Panc1 (cell line): ENCODE data around the gene ATP4A. TPM values are rescaled to one million over a fixed set of nuclear protein-coding genes. Genes with fewer than 3 reads are reported as not detected.

ENCODE experiments used
- ATAC-seq: fragments of 200-7000 bp; cut with Tn5 transposase; 2 replicates; pipeline ENCODE4 v1.9.1; 2020; ENCODE audit warnings: mild to moderate bottlenecking, moderate library complexity
- BruUV-seq: library from RNA; stranded (reverse); fragments of 400-500 nt; replicated peaks from 2 replicates; lab custom pipeline; 2021; lab: Mats Ljungman, UMichigan
- CTCF ChIA-PET: fragments of 300-600 bp; sonication (Branson Sonifier 250); formaldehyde crosslinking; loops from one replicate; lab custom pipeline; 2022; ENCODE audit warnings: antibody characterized with exemption; lab: Charles Lee
- POLR2A ChIA-PET: fragments of 300-600 bp; sonication (Branson Sonifier 250); formaldehyde crosslinking; loops from one replicate; lab custom pipeline; 2022; ENCODE audit warnings: antibody characterized with exemption; lab: Charles Lee
- DNase-seq: peaks from one replicate; pipeline ENCODE4 v3.0.0-alpha.2; 2010; ENCODE audit warnings: low read depth, low spot score
- H3K27ac ChIP-seq: 2 replicates; pipeline ENCODE4 v1.5.1; 2011; ENCODE audit warnings: mild to moderate bottlenecking, low read length, inconsistent platforms
- H3K27me3 ChIP-seq: fragments of 200-500 bp; sonication (Bioruptor generic); 2 replicates; pipeline ENCODE4 v1.6.0; 2014; ENCODE audit warnings: low read length, inconsistent platforms; ENCODE audit not compliant: control insufficient read depth, insufficient read depth
- H3K36me3 ChIP-seq: fragments of 200-500 bp; sonication (Bioruptor generic); 2 replicates; pipeline ENCODE4 v1.5.1; 2014; ENCODE audit warnings: inconsistent platforms, mild to moderate bottlenecking, low read length, moderate library complexity; ENCODE audit not compliant: control insufficient read depth, insufficient read depth
- H3K4me1 ChIP-seq: 2 replicates; pipeline ENCODE4 v1.5.1; 2011; ENCODE audit warnings: inconsistent platforms, mild to moderate bottlenecking, low read length, moderate library complexity; ENCODE audit not compliant: control insufficient read depth, insufficient read depth
- H3K4me3 ChIP-seq, 2 experiments: 2 replicates each; pipeline ENCODE4 v1.5.1; 2011 to 2012; ENCODE audit warnings: low read depth in 2 of 2, low read length in 2 of 2, mild to moderate bottlenecking in 2 of 2, inconsistent platforms in 1 of 2, moderate library complexity in 1 of 2
- H3K9me3 ChIP-seq: fragments of 200-500 bp; sonication (Bioruptor generic); 2 replicates; pipeline ENCODE4 v1.5.1; 2014; ENCODE audit warnings: low read depth, mild to moderate bottlenecking, inconsistent platforms, low read length, moderate library complexity; ENCODE audit not compliant: control insufficient read depth, insufficient read depth
- POLR2AphosphoS5 ChIP-seq: IDR thresholded peaks from 2 replicates; pipeline ENCODE4 v1.6.1; 2012; ENCODE audit warnings: mild to moderate bottlenecking, low read depth, low read length, moderate library complexity
- SIN3A ChIP-seq: IDR thresholded peaks from 2 replicates; pipeline ENCODE4 v1.6.1; 2012; ENCODE audit warnings: low read depth, mild to moderate bottlenecking, low read length, moderate library complexity, borderline replicate concordance; ENCODE audit not compliant: insufficient read depth
- TCF7L2 ChIP-seq: IDR thresholded peaks from 2 replicates; pipeline ENCODE4 v1.6.1; 2011; ENCODE audit warnings: mild to moderate bottlenecking, low read depth, low read length, inconsistent platforms
- in situ Hi-C: cut with HindIII; loops from 2 replicates; pipeline ENCODE4 v1.10.0; 2016; ENCODE audit warnings: low sequenced_read_pairs, low pct_unique_long_range_greater_than_20kb
- intact Hi-C: fragments of 100-400 bp; cut with micrococcal nuclease; formaldehyde crosslinking; loops from one replicate; pipeline ENCODE4 v1.10.0; 2022; ENCODE audit not compliant: unreplicated experiment
- total RNA-seq: library from RNA; stranded (reverse); gene quantifications from one replicate; pipeline ENCODE4 v1.2.1, GENCODE V29; 2021; ENCODE audit not compliant: unreplicated experiment
- TF ChIP-seq, protein P1 (sequence below): fragments of 450-650 bp; IDR thresholded peaks from 2 replicates; pipeline ENCODE4 v1.5.1; 2017; ENCODE audit warnings: mild to moderate bottlenecking
- TF ChIP-seq, protein P2 (sequence below), 2 experiments: IDR thresholded peaks; 2 replicates each; pipeline ENCODE4 v1.6.1; 2011 to 2012; ENCODE audit warnings: low read depth in 2 of 2, control low read depth in 1 of 2, low read length in 1 of 2, mild to moderate bottlenecking in 1 of 2, moderate library complexity in 1 of 2; ENCODE audit not compliant: insufficient read depth in 1 of 2

The ATP4A gene
- total RNA-seq, 1 experiment from 2014 or later, result not detected

DNA sequence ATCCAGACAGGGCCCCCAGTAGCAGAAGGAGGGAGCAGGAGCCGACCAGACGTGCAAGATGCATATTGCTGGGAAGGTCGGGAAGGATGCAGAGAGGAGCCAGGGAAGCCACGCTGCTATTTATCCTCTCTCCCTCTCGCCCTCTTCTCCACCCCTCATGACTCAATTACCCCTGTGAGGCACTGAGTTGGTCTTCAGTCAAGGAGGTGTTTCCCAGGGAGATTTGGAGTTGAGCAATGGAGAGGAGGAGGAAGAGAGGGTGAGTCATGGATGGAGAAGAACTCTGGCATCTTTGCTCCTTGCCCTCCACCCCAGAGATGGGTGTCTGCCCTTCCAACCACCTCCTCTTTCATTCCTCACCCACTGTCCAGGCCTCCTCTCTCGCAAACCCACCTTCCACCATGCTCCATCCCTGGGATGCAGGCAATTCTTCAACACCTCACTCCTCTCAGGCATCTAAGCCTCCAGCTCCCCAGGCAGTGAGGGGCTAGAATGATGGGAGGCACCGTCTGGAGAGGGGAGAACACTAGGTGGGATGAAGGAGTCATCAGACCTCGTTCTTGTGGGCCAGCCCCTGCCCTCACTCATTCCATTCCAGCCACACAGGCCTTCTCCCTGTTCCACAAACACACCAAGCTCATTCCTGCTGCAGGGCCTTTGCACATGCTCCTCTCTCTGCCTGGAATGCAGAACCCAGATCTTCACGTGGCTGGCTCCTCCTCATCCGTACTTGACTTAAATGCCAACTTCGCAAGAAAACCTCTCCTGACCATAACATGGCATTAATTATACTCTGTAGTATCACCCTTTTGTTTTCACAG, 35.0 kb downstream of the ATP4A start, which contains the start of gene SBSN:
TSS of gene SBSN (minus strand) at position 94 of the 821 bp plus-strand sequence. CDS start at position 64, 30 bp downstream.
- CTCF ChIA-PET, result no interaction called here

DNA sequence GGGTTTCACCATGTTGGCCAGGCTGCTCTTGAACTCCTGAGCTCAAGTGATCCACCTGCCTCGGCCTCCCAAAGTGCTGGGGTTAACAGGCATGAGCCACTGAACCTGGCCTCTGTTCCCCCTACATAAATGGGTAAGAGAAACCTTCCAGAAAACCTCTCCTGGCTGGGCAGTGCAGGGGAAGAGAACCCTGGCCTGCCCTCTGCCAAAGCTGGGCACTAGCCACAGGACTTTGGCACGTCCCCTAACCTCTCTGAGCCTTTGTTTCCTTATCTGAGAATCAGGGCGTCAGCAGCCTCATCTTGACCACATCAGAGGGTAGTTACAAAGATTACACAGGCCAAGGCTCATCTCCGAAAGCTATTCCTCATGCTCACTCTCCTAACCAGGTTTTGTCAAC, 37.6 kb downstream of the ATP4A start:
- Histone ChIP-seq H3K36me3 (no peaks in the 10 kb centered on the region), H3K4me3 (no peak overlapping the region), H3K9me3 (no peaks in the 10 kb centered on the region), H3K27me3 (no peaks in the 10 kb centered on the region), H3K4me1 (no peaks in the 10 kb centered on the region), H3K27ac (no peak overlapping the region)
- intact Hi-C loops (no loop called here), in situ Hi-C loops (no loop called here)
- DNase-seq (no peak), ATAC-seq (no peak)
- TF ChIP-seq, protein P1, sequence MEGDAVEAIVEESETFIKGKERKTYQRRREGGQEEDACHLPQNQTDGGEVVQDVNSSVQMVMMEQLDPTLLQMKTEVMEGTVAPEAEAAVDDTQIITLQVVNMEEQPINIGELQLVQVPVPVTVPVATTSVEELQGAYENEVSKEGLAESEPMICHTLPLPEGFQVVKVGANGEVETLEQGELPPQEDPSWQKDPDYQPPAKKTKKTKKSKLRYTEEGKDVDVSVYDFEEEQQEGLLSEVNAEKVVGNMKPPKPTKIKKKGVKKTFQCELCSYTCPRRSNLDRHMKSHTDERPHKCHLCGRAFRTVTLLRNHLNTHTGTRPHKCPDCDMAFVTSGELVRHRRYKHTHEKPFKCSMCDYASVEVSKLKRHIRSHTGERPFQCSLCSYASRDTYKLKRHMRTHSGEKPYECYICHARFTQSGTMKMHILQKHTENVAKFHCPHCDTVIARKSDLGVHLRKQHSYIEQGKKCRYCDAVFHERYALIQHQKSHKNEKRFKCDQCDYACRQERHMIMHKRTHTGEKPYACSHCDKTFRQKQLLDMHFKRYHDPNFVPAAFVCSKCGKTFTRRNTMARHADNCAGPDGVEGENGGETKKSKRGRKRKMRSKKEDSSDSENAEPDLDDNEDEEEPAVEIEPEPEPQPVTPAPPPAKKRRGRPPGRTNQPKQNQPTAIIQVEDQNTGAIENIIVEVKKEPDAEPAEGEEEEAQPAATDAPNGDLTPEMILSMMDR, result no peak
- TF ChIP-seq TCF7L2 (no peak), POLR2AphosphoS5 (no peak), SIN3A (no peak)
- TF ChIP-seq, protein P2, sequence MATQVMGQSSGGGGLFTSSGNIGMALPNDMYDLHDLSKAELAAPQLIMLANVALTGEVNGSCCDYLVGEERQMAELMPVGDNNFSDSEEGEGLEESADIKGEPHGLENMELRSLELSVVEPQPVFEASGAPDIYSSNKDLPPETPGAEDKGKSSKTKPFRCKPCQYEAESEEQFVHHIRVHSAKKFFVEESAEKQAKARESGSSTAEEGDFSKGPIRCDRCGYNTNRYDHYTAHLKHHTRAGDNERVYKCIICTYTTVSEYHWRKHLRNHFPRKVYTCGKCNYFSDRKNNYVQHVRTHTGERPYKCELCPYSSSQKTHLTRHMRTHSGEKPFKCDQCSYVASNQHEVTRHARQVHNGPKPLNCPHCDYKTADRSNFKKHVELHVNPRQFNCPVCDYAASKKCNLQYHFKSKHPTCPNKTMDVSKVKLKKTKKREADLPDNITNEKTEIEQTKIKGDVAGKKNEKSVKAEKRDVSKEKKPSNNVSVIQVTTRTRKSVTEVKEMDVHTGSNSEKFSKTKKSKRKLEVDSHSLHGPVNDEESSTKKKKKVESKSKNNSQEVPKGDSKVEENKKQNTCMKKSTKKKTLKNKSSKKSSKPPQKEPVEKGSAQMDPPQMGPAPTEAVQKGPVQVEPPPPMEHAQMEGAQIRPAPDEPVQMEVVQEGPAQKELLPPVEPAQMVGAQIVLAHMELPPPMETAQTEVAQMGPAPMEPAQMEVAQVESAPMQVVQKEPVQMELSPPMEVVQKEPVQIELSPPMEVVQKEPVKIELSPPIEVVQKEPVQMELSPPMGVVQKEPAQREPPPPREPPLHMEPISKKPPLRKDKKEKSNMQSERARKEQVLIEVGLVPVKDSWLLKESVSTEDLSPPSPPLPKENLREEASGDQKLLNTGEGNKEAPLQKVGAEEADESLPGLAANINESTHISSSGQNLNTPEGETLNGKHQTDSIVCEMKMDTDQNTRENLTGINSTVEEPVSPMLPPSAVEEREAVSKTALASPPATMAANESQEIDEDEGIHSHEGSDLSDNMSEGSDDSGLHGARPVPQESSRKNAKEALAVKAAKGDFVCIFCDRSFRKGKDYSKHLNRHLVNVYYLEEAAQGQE (IDR thresholded peaks at IDR 0.05; ENCODE audit: insufficient read depth in 1 of 2, low read depth in 2 of 2, low read length in 1 of 2), result no peak
- no TSS peak for BruUV-seq
- ChIA-PET CTCF (interaction anchor here (0.6 kb wide), 1 partner anchor 188 kb away, joined by 3 read pairs; no protein-coding TSS in a partner anchor), POLR2A (no interaction called here)

More for the DNA sequence above, 35.0 kb downstream of the ATP4A start, which contains the start of gene SBSN:
- Histone ChIP-seq H3K27ac (no peak within 1 kb of the TSS), H3K4me1 (no peaks in the 10 kb centered on the region), H3K4me3 (no peak within 1 kb of the TSS), H3K36me3 (no peaks in the 10 kb centered on the region), H3K27me3 (no peaks in the 10 kb centered on the region), H3K9me3 (no peaks in the 10 kb centered on the region)
- ATAC-seq (no peak), DNase-seq (no peak)
- POLR2A ChIA-PET, result interaction anchor here (0.7 kb wide), 1 partner anchor 141 kb away, joined by 3 read pairs; no protein-coding TSS in a partner anchor
- in situ Hi-C loops, result no loop called here
- TF ChIP-seq, protein P1, result no peak
- TF ChIP-seq TCF7L2 (no peak), POLR2AphosphoS5 (no peak), SIN3A (no peak)
- TF ChIP-seq, protein P2 (IDR thresholded peaks at IDR 0.05; ENCODE audit: insufficient read depth in 1 of 2, low read depth in 2 of 2, low read length in 1 of 2), result no peak
- no TSS peak for BruUV-seq
- intact Hi-C loops, result no loop called here
